Prostate gland (tissue), 2 donors: Measurements from ENCODE around the gene WBP11. TPM values are rescaled to one million over a fixed set of nuclear protein-coding genes. Genes with fewer than 3 reads are reported as not detected.

Experiments used
- DNase-seq: peaks from one replicate; pipeline ENCODE4 v3.0.0-alpha.2; 2019; ENCODE audit warnings: low spot score
- H3K27ac ChIP-seq, 2 donors: fragments of 200-600 bp; sonication (generic); 2 replicates each; pipeline ENCODE4 v1.5.1; 2017 to 2019
- H3K27me3 ChIP-seq: fragments of 200-600 bp; sonication (generic); replicated peaks from 2 replicates; pipeline ENCODE4 v1.5.1; 2019; ENCODE audit not compliant: insufficient read depth
- H3K36me3 ChIP-seq, 2 donors: fragments of 200-600 bp; sonication (generic); 1 replicate in 1 of 2; 2 replicates in 1 of 2; pipeline versions ENCODE4 v1.5.1 to v1.8.1; 2017 to 2019
- H3K4me1 ChIP-seq: fragments of 200-600 bp; sonication (generic); replicated peaks from 2 replicates; pipeline ENCODE4 v1.5.1; 2019
- H3K4me3 ChIP-seq, 2 donors: fragments of 200-600 bp; sonication (generic); 2 replicates each; pipeline ENCODE4 v1.5.1; 2017 to 2019
- H3K9me3 ChIP-seq: fragments of 200-600 bp; sonication (generic); 2 replicates; pipeline ENCODE4 v1.5.1; 2017
- CTCF ChIP-seq, 4 experiments: fragments of 200-600 bp in 2 of 4; fragments of 450-650 bp in 2 of 4; sonication (generic) in 2 of 4; IDR thresholded peaks; 1 replicate in 3 of 4; 2 replicates in 1 of 4; pipeline ENCODE4 v1.5.1; 2016 to 2019; ENCODE audit warnings: antibody characterized with exemption in 4 of 4, mild to moderate bottlenecking in 2 of 4, moderate library complexity in 2 of 4
- POLR2A ChIP-seq: fragments of 450-650 bp; IDR thresholded peaks from one replicate; pipeline ENCODE4 v1.6.1; 2016; ENCODE audit warnings: antibody characterized with exemption, mild to moderate bottlenecking
- POLR2AphosphoS5 ChIP-seq: sonication (generic); formaldehyde crosslinking; IDR thresholded peaks from one replicate; pipeline ENCODE4 v1.6.1; 2017; ENCODE audit warnings: antibody characterized with exemption
- WGBS: methylation state at CpG from one replicate; pipeline ENCODE4 v1.1.5; 2018; 5-methylcytosine and 5-hydroxymethylcytosine counted together
- intact Hi-C: fragments of 100-400 bp; cut with DNase I; formaldehyde crosslinking; loops from one replicate; pipeline ENCODE4 v1.14.2; 2022
- total RNA-seq, 2 donors: library from RNA; depleted of rRNA; stranded (reverse); fragments of >200 nt; gene quantifications; one replicate each; pipeline ENCODE4 v1.1.0, GENCODE V29; 2016

WBP11 gene
- total RNA-seq, 2 donors from 2014 or later = 29.6 to 29.8 TPM

GRCh38 chr12:14828892-14829291 lies 25.6 kb upstream of the WBP11 start:
- Histone ChIP-seq H3K4me3 (no peak overlapping the region), H3K9me3 (no peaks in the 10 kb centered on the region), H3K27ac (no peak overlapping the region), H3K36me3 (no peaks in the 10 kb centered on the region), H3K27me3 (no peaks in the 10 kb centered on the region), H3K4me1 (no peaks in the 10 kb centered on the region)
- TF ChIP-seq CTCF (IDR thresholded peaks at IDR 0.05) (no peak), POLR2AphosphoS5 (no peak), POLR2A (no peak)
- DNase-seq = no peak
- intact Hi-C loops = no loop called here

GRCh38 chr12:14827043-14827442 lies 23.8 kb upstream of the WBP11 start:
- intact Hi-C loops = no loop called here
- H3K27me3 ChIP-seq = no peaks in the 10 kb centered on the region

GRCh38 chr12:14826491-14826890 lies 23.2 kb upstream of the WBP11 start:
- TF ChIP-seq POLR2A = no peak
- TF ChIP-seq POLR2AphosphoS5 = no peak
- TF ChIP-seq CTCF (IDR thresholded peaks at IDR 0.05) = no peak
- Histone ChIP-seq H3K4me3 (no peak overlapping the region), H3K9me3 (no peaks in the 10 kb centered on the region), H3K27ac (no peak overlapping the region), H3K27me3 (no peaks in the 10 kb centered on the region), H3K36me3 (no peaks in the 10 kb centered on the region), H3K4me1 (no peaks in the 10 kb centered on the region)
- WGBS = 88% methylated on average over 5 of the region's 5 CpGs
- DNase-seq = no peak
- intact Hi-C loops = no loop called here

More at GRCh38 chr12:14827043-14827442, 23.8 kb upstream of the WBP11 start:
- Histone ChIP-seq H3K4me1 (no peaks in the 10 kb centered on the region), H3K9me3 (no peaks in the 10 kb centered on the region), H3K4me3 (no peak overlapping the region), H3K27ac (no peak overlapping the region), H3K36me3 (no peaks in the 10 kb centered on the region)
- no peak for DNase-seq
- TF ChIP-seq POLR2A (no peak), POLR2AphosphoS5 (no peak), CTCF (IDR thresholded peaks at IDR 0.05) (no peak)
- WGBS = 86% methylated on average over 2 of the region's 2 CpGs

- H3K27me3 ChIP-seq = no peaks in the 10 kb centered on the region
- no peaks in the 10 kb centered on the region for H3K9me3 ChIP-seq
- no peak for TF ChIP-seq CTCF (IDR thresholded peaks at IDR 0.05)
- no peak for TF ChIP-seq POLR2A
- no peak for TF ChIP-seq POLR2AphosphoS5
- intact Hi-C loops = no loop called here
- H3K4me1 ChIP-seq = no peaks in the 10 kb centered on the region
- H3K36me3 ChIP-seq = no peaks in the 10 kb centered on the region
- no peak for DNase-seq
- H3K27ac ChIP-seq = no peak overlapping the region
- no peak overlapping the region for H3K4me3 ChIP-seq
Measured at GRCh38 chr12:14825256-14825655, 22.0 kb upstream of the WBP11 start.

- DNase-seq = no peak
- Histone ChIP-seq H3K4me3 (no peak overlapping the region), H3K27ac (no peak overlapping the region), H3K36me3 (no peaks in the 10 kb centered on the region), H3K27me3 (no peaks in the 10 kb centered on the region), H3K4me1 (no peaks in the 10 kb centered on the region), H3K9me3 (no peaks in the 10 kb centered on the region)
- intact Hi-C loops = no loop called here
- WGBS = 86% methylated on average over 1 of the region's 1 CpG
- TF ChIP-seq POLR2A = no peak
- no peak for TF ChIP-seq CTCF (IDR thresholded peaks at IDR 0.05)
- no peak for TF ChIP-seq POLR2AphosphoS5
Measured at GRCh38 chr12:14824012-14824634, 20.8 kb upstream of the WBP11 start.
